ENCODE data around the gene MTNR1A.

MTNR1A gene

GRCh38 chr4:186483656-186484055 lies 71.7 kb downstream of the MTNR1A start:
- Histone ChIP-seq H3K4me2 (ENCODE audit: low read length) (no peak overlapping the region), H3K36me3 (replicated peaks; ENCODE audit: low read depth, low read length) (no peaks in the 10 kb centered on the region), H3K27me3 (ENCODE audit: low read depth, low read length) (no peaks in the 10 kb centered on the region), H3K79me2 (ENCODE audit: low read length) (no peaks in the 10 kb centered on the region), H3K27ac (ENCODE audit: low read length) (no peak overlapping the region), H2AFZ (ENCODE audit: low read depth, low read length) (no peak overlapping the region), H3K4me1 (ENCODE audit: low read length) (no peaks in the 10 kb centered on the region), H4K20me1 (ENCODE audit: insufficient read depth, low read length) (no peaks in the 10 kb centered on the region), H3K4me3 (ENCODE audit: low read length) (no peak overlapping the region), H3K9ac (ENCODE audit: low read length) (no peak overlapping the region), H3K9me3 (ENCODE audit: insufficient read depth, low read length) (no peaks in the 10 kb centered on the region)
- TF ChIP-seq CTCF (IDR thresholded peaks at IDR 0.05; ENCODE audit: low read depth, low read length) (no peak), EZH2phosphoT487 (IDR thresholded peaks at IDR 0.05; ENCODE audit: low read depth) (no peak)

All from OCI-LY3 (cell line).